IMR-90 (cell line): ENCODE data around the gene ZNF442. TPM values are rescaled to one million over a fixed set of nuclear protein-coding genes. Genes with fewer than 3 reads are reported as not detected.

ENCODE experiments used
- ATAC-seq: fragments of 200-7000 bp; cut with Tn5 transposase; 2 replicates; pipeline ENCODE4 v1.9.1; 2020; ENCODE audit warnings: low read depth, mild to moderate bottlenecking, moderate library complexity
- BruUV-seq: library from RNA; stranded (reverse); fragments of 400-500 nt; replicated peaks from 2 replicates; lab custom pipeline; 2021; lab: Mats Ljungman, UMichigan
- CTCF ChIA-PET: fragments of 300-600 bp; formaldehyde crosslinking; extraction: SDS; loops from one replicate; lab custom pipeline; 2021; ENCODE audit warnings: antibody characterized with exemption; lab: Yijun Ruan, JAX
- POLR2A ChIA-PET: fragments of 300-600 bp; sonication (Branson Sonifier 250); formaldehyde crosslinking; loops from one replicate; lab custom pipeline; 2022; ENCODE audit warnings: antibody characterized with exemption; ENCODE audit not compliant: unreplicated experiment; lab: Charles Lee
- DNase-seq: peaks from one replicate; pipeline ENCODE4 v3.0.0; 2013
- H2AFZ ChIP-seq: replicated peaks from 2 replicates; pipeline ENCODE3; 2013; ENCODE audit warnings: low read length, mild to moderate bottlenecking; ENCODE audit not compliant: poor library complexity
- H2AK5ac ChIP-seq: 2 replicates; pipeline ENCODE4 v1.6.1; 2013; ENCODE audit warnings: low read depth, low read length, inconsistent platforms
- H2AK9ac ChIP-seq: replicated peaks from 2 replicates; pipeline ENCODE3; 2013; ENCODE audit warnings: mild to moderate bottlenecking, low read depth, low read length, moderate library complexity; ENCODE audit not compliant: poor library complexity
- H2BK120ac ChIP-seq: 2 replicates; pipeline ENCODE4 v1.6.1; 2013; ENCODE audit warnings: low read depth, low read length, inconsistent platforms
- H2BK15ac ChIP-seq: 3 replicates; pipeline ENCODE4 v1.6.1; 2013; ENCODE audit warnings: low read depth, low read length, inconsistent platforms
- H2BK20ac ChIP-seq: 2 replicates; pipeline ENCODE4 v1.6.1; 2013; ENCODE audit warnings: low read depth, mild to moderate bottlenecking, inconsistent platforms, low read length, moderate library complexity
- H2BK5ac ChIP-seq: 2 replicates; pipeline ENCODE4 v1.6.1; 2013; ENCODE audit warnings: mild to moderate bottlenecking, low read depth, low read length, inconsistent platforms; ENCODE audit not compliant: poor library complexity, severe bottlenecking
- H3K14ac ChIP-seq: replicated peaks from 2 replicates; pipeline ENCODE4 v1.6.1; 2013; ENCODE audit warnings: low read depth, low read length, inconsistent platforms
- H3K18ac ChIP-seq: 2 replicates; pipeline ENCODE4 v1.6.1; 2013; ENCODE audit warnings: low read depth, low read length, control low read depth
- H3K23ac ChIP-seq: 2 replicates; pipeline ENCODE4 v1.6.1; 2013; ENCODE audit warnings: low read depth, low read length, inconsistent platforms
- H3K27ac ChIP-seq: 2 replicates; pipeline ENCODE4 v1.5.1; 2013; ENCODE audit warnings: mild to moderate bottlenecking, control low read depth, low read length; ENCODE audit not compliant: insufficient read depth
- H3K27me3 ChIP-seq: 2 replicates; pipeline ENCODE4 v1.6.1; 2013; ENCODE audit warnings: low read length; ENCODE audit not compliant: control insufficient read depth, insufficient read depth
- H3K36me3 ChIP-seq: 2 replicates; pipeline ENCODE4 v1.6.1; 2013; ENCODE audit warnings: low read length, mixed read lengths; ENCODE audit not compliant: control insufficient read depth, insufficient read depth
- H3K4ac ChIP-seq: 2 replicates; pipeline ENCODE4 v1.6.1; 2013; ENCODE audit warnings: low read depth, low read length, inconsistent platforms
- H3K4me1 ChIP-seq: 2 replicates; pipeline ENCODE4 v1.6.1; 2013; ENCODE audit warnings: low read length, mixed read lengths; ENCODE audit not compliant: control insufficient read depth, insufficient read depth
- H3K4me2 ChIP-seq: 2 replicates; pipeline ENCODE4 v1.6.1; 2013; ENCODE audit warnings: low read depth, mild to moderate bottlenecking, control low read depth, low read length, moderate library complexity
- H3K4me3 ChIP-seq: 2 replicates; pipeline ENCODE4 v1.5.1; 2013; ENCODE audit warnings: low read depth, mild to moderate bottlenecking, control low read depth, low read length, moderate library complexity; ENCODE audit not compliant: insufficient read depth
- H3K56ac ChIP-seq: 2 replicates; pipeline ENCODE4 v1.6.1; 2013; ENCODE audit warnings: low read length, inconsistent platforms; ENCODE audit not compliant: insufficient read depth; ENCODE audit errors: extremely low read depth
- H3K79me1 ChIP-seq, 2 experiments: 2 replicates each; pipeline ENCODE4 v1.6.1; 2013; ENCODE audit warnings: low read length in 2 of 2, inconsistent platforms in 1 of 2, low read depth in 1 of 2
- H3K9ac ChIP-seq: 2 replicates; pipeline ENCODE4 v1.6.1; 2013; ENCODE audit warnings: low read depth, low read length, control low read depth
- H3K9me1 ChIP-seq: 2 replicates; pipeline ENCODE4 v1.6.1; 2013; ENCODE audit warnings: low read length, inconsistent platforms; ENCODE audit not compliant: insufficient read depth
- H3K9me3 ChIP-seq: 2 replicates; pipeline ENCODE4 v1.6.1; 2013; ENCODE audit warnings: low read length; ENCODE audit not compliant: control insufficient read depth, insufficient read depth
- H4K20me1 ChIP-seq: 2 replicates; pipeline ENCODE4 v1.6.1; 2013; ENCODE audit warnings: low read length, inconsistent platforms; ENCODE audit not compliant: insufficient read depth
- H4K5ac ChIP-seq: 2 replicates; pipeline ENCODE4 v1.6.1; 2013; ENCODE audit warnings: mild to moderate bottlenecking, low read depth, low read length, control low read depth
- H4K8ac ChIP-seq, 2 experiments: 2 replicates each; pipeline ENCODE4 v1.6.1; 2013; ENCODE audit warnings: low read depth in 2 of 2, low read length in 2 of 2, control low read depth in 1 of 2, inconsistent platforms in 1 of 2
- H4K91ac ChIP-seq: 2 replicates; pipeline ENCODE4 v1.6.1; 2013; ENCODE audit warnings: low read depth, low read length, inconsistent platforms; ENCODE audit not compliant: insufficient read depth
- BHLHE40 ChIP-seq: fragments of 150-350 bp; IDR thresholded peaks from 2 replicates; pipeline ENCODE4 v1.6.1; 2016; ENCODE audit warnings: mild to moderate bottlenecking, low read depth, low read length
- CEBPB ChIP-seq: IDR thresholded peaks from 2 replicates; pipeline ENCODE4 v1.6.1; 2012; ENCODE audit warnings: low read depth, low read length, improper control_type of control experiment
- CHD1 ChIP-seq: IDR thresholded peaks from 2 replicates; pipeline ENCODE4 v1.6.1; 2012; ENCODE audit warnings: low read depth, low read length, improper control_type of control experiment
- CTCF ChIP-seq: conservative IDR thresholded peaks from 2 replicates; pipeline ENCODE4 v1.5.1; 2012; ENCODE audit warnings: mild to moderate bottlenecking, low read depth, low read length, improper control_type of control experiment
- MXI1 ChIP-seq: IDR thresholded peaks from 2 replicates; pipeline ENCODE4 v1.6.1; 2012; ENCODE audit warnings: low read depth, mild to moderate bottlenecking, low read length, moderate library complexity, borderline replicate concordance
- NFE2L2 ChIP-seq: fragments of 150-350 bp; IDR thresholded peaks from 2 replicates; pipeline ENCODE4 v1.6.1; 2016; ENCODE audit warnings: low read depth, mild to moderate bottlenecking, low read length
- RFX5 ChIP-seq: IDR thresholded peaks from 2 replicates; pipeline ENCODE4 v1.8.0; 2012; ENCODE audit warnings: low read depth, mild to moderate bottlenecking, low read length, moderate library complexity
- USF2 ChIP-seq: fragments of 150-350 bp; IDR thresholded peaks from 2 replicates; pipeline ENCODE4 v1.6.1; 2017; ENCODE audit warnings: mild to moderate bottlenecking, antibody characterized with exemption, low read length, low read depth
- WGBS, 2 experiments: methylation state at CpG; one replicate each; pipeline versions ENCODE4 v1.1.5 to v1.1.7; 2013; ENCODE audit warnings: missing lambda C conversion rate in 2 of 2; ENCODE audit not compliant: insufficient read length in 1 of 2; ENCODE audit errors: extremely low coverage in 2 of 2; 5-methylcytosine and 5-hydroxymethylcytosine counted together
- dilution Hi-C: fragments of 300-500 bp; cut with HindIII; formaldehyde crosslinking; loops from one replicate; pipeline ENCODE4 v1.14.3; 2018; ENCODE audit warnings: low sequenced_read_pairs; ENCODE audit not compliant: unreplicated experiment
- in situ Hi-C: fragments of 300-500 bp; cut with MboI; formaldehyde crosslinking; loops from 3 replicates; pipeline ENCODE4 v1.14.3; 2019; ENCODE audit warnings: low sequenced_read_pairs, inconsistent platforms, mixed read lengths
- intact Hi-C: fragments of 100-400 bp; cut with micrococcal nuclease; formaldehyde crosslinking; loops from 2 replicates; pipeline ENCODE4 v1.10.0; 2022
- polyA plus RNA-seq, 3 experiments: library from polyadenylated mRNA; depleted of rRNA; stranded (reverse); fragments of >200 nt; gene quantifications; 2 replicates each; pipeline ENCODE4 v1.2.3, GENCODE V29; 2012; ENCODE audit warnings: low replicate concordance in 1 of 3
- total RNA-seq: library from RNA; depleted of rRNA; stranded (reverse); fragments of >200 nt; gene quantifications from 2 replicates; pipeline ENCODE4 v1.2.3, GENCODE V29; 2012

Gene ZNF442
- total and polyA plus RNA-seq, 2 of the 4 experiments (the other 2 are of a cell fraction): 0.58 to 3.6 TPM

GRCh38 chr19:12345197-12345596 lies 20.3 kb downstream of the ZNF442 start:
- dilution Hi-C loops: no loop called here
- H3K23ac ChIP-seq: no peak overlapping the region
- H2BK20ac ChIP-seq: no peak overlapping the region
- no peak overlapping the region for H2AFZ ChIP-seq
- no peaks in the 10 kb centered on the region for H3K4me1 ChIP-seq
- H2AK5ac ChIP-seq: no peak overlapping the region
- CTCF ChIA-PET: interaction anchor here (0.6 kb wide), 1 partner anchor 96 kb away, joined by 7 read pairs; the partner anchor contains the start of gene ZNF443
- no peaks in the 10 kb centered on the region for H3K27me3 ChIP-seq
- WGBS, 2 experiments: no CpG with 5 or more reads among the region's 1 CpG
- no peak overlapping the region for H3K4me3 ChIP-seq
- no peak overlapping the region for H3K4ac ChIP-seq
- H3K9ac ChIP-seq: no peak overlapping the region
- H2BK5ac ChIP-seq: no peak overlapping the region
- no peak overlapping the region for H2BK120ac ChIP-seq
- H3K27ac ChIP-seq: no peak overlapping the region
- no peaks in the 10 kb centered on the region for H3K9me1 ChIP-seq
- H3K4me2 ChIP-seq: no peak overlapping the region
- peaks cover 34% of the 10 kb centered on the region for H3K9me3 ChIP-seq
- H3K18ac ChIP-seq: no peak overlapping the region
- POLR2A ChIA-PET: no interaction called here
- BruUV-seq: no TSS peak
- no peak overlapping the region for H2BK15ac ChIP-seq
- no peak for DNase-seq
- H4K5ac ChIP-seq: no peak overlapping the region
- intact Hi-C loops: no loop called here
- ATAC-seq: no peak
- in situ Hi-C loops: no loop called here
- no peak overlapping the region for H4K91ac ChIP-seq
- H4K20me1 ChIP-seq: no peaks in the 10 kb centered on the region
- H2AK9ac ChIP-seq: no peak overlapping the region
- peaks cover 3% of the 10 kb centered on the region; the same call in 1 of the 2 replicates for H3K36me3 ChIP-seq
- no peak overlapping the region for H4K8ac ChIP-seq
- H3K79me1 ChIP-seq: no peaks in the 10 kb centered on the region
- H3K56ac ChIP-seq: no peak overlapping the region
- no peak for TF ChIP-seq CTCF
- no peak for TF ChIP-seq NFE2L2
- TF ChIP-seq CEBPB: no peak
- TF ChIP-seq BHLHE40: no peak
- no peak for TF ChIP-seq RFX5
- TF ChIP-seq MXI1: no peak
- no peak for TF ChIP-seq CHD1
- TF ChIP-seq USF2: no peak
- H3K14ac ChIP-seq: no peak overlapping the region
